Loucy (cell line): ENCODE measurements around the gene CHDH.

Experiments
- H2AFZ ChIP-seq: fragments of 200-600 bp; sonication (generic); 2 replicates; pipeline ENCODE4 v1.6.0; 2016; ENCODE audit warnings: antibody characterized with exemption, mild to moderate bottlenecking, low read length, moderate library complexity
- H3F3A ChIP-seq: fragments of 200-600 bp; 2 replicates; pipeline ENCODE4 v1.6.0; 2016; ENCODE audit warnings: antibody characterized with exemption, low read depth, mild to moderate bottlenecking
- H3K27me3 ChIP-seq: fragments of 200-600 bp; sonication (generic); 2 replicates; pipeline ENCODE4 v1.6.1; 2014; ENCODE audit warnings: low read length, mild to moderate bottlenecking; ENCODE audit not compliant: insufficient read depth, poor library complexity, severe bottlenecking
- H3K36me3 ChIP-seq: fragments of 200-600 bp; sonication (generic); 2 replicates; pipeline ENCODE4 v1.6.1; 2016; ENCODE audit warnings: low read length; ENCODE audit not compliant: insufficient read depth
- H3K4me1 ChIP-seq: fragments of 200-600 bp; sonication (generic); 2 replicates; pipeline ENCODE4 v1.5.1; 2014; ENCODE audit warnings: low read length, mild to moderate bottlenecking; ENCODE audit not compliant: insufficient read depth, poor library complexity, severe bottlenecking
- H3K4me2 ChIP-seq: fragments of 200-600 bp; sonication (generic); 2 replicates; pipeline ENCODE4 v1.6.0; 2014; ENCODE audit warnings: antibody characterized with exemption, low read length, low read depth, mild to moderate bottlenecking; ENCODE audit not compliant: poor library complexity, severe bottlenecking
- H3K4me3 ChIP-seq: fragments of 200-600 bp; sonication (generic); 2 replicates; pipeline ENCODE4 v1.5.1; 2014; ENCODE audit warnings: low read length, mild to moderate bottlenecking, mixed read lengths; ENCODE audit not compliant: poor library complexity, severe bottlenecking
- H3K79me2 ChIP-seq: fragments of 200-600 bp; sonication (generic); 2 replicates; pipeline ENCODE4 v1.6.1; 2014; ENCODE audit warnings: low read length; ENCODE audit not compliant: insufficient read depth
- H3K9ac ChIP-seq: fragments of 200-600 bp; sonication (generic); 2 replicates; pipeline ENCODE4 v1.6.0; 2014; ENCODE audit warnings: mild to moderate bottlenecking, low read depth, low read length, moderate library complexity; ENCODE audit not compliant: poor library complexity, severe bottlenecking
- H3K9me2 ChIP-seq: fragments of 200-600 bp; sonication (generic); replicated peaks from 2 replicates; pipeline ENCODE4 v1.6.1; 2016; ENCODE audit warnings: low read depth, low read length, mixed read lengths
- H3K9me3 ChIP-seq: fragments of 200-600 bp; sonication (generic); 2 replicates; pipeline ENCODE4 v1.6.1; 2014; ENCODE audit warnings: mild to moderate bottlenecking, antibody characterized with exemption, low read length, low read depth; ENCODE audit not compliant: insufficient read depth
- H4K20me1 ChIP-seq: fragments of 200-600 bp; sonication (generic); 2 replicates; pipeline ENCODE4 v1.6.0; 2014; ENCODE audit warnings: antibody characterized with exemption, low read length, mild to moderate bottlenecking; ENCODE audit not compliant: insufficient read depth, poor library complexity, severe bottlenecking
- EZH2phosphoT487 ChIP-seq: fragments of 200-600 bp; IDR thresholded peaks from 2 replicates; pipeline ENCODE4 v1.6.1; 2018; ENCODE audit warnings: antibody characterized with exemption, mild to moderate bottlenecking, moderate library complexity, borderline replicate concordance
- TF ChIP-seq, protein P1 (sequence below): fragments of 200-600 bp; sonication (generic); conservative IDR thresholded peaks from 2 replicates; pipeline ENCODE4 v1.5.1; 2014; ENCODE audit warnings: mild to moderate bottlenecking, antibody characterized with exemption, low read length

The CHDH gene

DNA sequence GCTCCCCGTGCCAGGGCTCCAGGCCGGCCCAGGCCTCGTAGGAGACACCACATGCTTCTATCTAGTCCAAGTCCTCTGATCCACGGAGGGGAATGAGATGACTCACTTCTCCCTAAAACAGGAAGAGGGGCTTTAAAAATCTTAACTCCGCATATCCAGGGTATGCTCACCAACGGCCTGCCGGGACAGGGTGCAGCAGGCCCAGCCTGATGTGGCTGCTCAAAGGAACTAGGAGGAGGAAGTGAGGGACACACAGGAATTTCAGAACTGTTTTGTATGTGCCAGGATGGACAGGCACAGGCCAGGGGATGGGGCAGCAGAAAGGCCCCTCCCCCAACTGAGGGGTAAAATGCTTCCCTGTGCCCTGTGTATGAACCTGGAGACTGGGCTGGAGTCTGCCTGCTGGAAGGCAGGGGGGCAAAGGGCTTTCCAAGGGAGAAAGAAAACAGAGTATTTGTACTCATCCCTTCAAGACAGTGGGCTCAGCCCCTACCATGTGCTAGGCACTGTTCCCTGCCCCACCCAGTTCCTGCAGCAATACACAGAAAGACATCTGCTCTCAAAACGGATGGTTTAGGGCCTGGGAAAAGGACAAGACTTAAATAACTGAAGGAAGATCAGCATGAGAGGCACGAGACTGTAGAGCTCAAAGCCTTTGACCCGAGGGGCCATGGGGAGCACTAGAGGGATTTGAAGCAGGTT lies 22.1 kb downstream of the CHDH start:
- Histone ChIP-seq H3K79me2 (no peaks in the 10 kb centered on the region), H3K36me3 (no peaks in the 10 kb centered on the region), H4K20me1 (no peaks in the 10 kb centered on the region), H3K9me2 (no peaks in the 10 kb centered on the region), H3K9ac (no peak overlapping the region), H2AFZ (no peak overlapping the region), H3K4me3 (no peak overlapping the region), H3K4me2 (no peak overlapping the region), H3K9me3 (no peaks in the 10 kb centered on the region), H3K4me1 (no peaks in the 10 kb centered on the region), H3F3A (no peaks in the 10 kb centered on the region), H3K27me3 (no peaks in the 10 kb centered on the region)
- TF ChIP-seq, protein P1, sequence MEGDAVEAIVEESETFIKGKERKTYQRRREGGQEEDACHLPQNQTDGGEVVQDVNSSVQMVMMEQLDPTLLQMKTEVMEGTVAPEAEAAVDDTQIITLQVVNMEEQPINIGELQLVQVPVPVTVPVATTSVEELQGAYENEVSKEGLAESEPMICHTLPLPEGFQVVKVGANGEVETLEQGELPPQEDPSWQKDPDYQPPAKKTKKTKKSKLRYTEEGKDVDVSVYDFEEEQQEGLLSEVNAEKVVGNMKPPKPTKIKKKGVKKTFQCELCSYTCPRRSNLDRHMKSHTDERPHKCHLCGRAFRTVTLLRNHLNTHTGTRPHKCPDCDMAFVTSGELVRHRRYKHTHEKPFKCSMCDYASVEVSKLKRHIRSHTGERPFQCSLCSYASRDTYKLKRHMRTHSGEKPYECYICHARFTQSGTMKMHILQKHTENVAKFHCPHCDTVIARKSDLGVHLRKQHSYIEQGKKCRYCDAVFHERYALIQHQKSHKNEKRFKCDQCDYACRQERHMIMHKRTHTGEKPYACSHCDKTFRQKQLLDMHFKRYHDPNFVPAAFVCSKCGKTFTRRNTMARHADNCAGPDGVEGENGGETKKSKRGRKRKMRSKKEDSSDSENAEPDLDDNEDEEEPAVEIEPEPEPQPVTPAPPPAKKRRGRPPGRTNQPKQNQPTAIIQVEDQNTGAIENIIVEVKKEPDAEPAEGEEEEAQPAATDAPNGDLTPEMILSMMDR = no peak
- no peak for TF ChIP-seq EZH2phosphoT487

DNA sequence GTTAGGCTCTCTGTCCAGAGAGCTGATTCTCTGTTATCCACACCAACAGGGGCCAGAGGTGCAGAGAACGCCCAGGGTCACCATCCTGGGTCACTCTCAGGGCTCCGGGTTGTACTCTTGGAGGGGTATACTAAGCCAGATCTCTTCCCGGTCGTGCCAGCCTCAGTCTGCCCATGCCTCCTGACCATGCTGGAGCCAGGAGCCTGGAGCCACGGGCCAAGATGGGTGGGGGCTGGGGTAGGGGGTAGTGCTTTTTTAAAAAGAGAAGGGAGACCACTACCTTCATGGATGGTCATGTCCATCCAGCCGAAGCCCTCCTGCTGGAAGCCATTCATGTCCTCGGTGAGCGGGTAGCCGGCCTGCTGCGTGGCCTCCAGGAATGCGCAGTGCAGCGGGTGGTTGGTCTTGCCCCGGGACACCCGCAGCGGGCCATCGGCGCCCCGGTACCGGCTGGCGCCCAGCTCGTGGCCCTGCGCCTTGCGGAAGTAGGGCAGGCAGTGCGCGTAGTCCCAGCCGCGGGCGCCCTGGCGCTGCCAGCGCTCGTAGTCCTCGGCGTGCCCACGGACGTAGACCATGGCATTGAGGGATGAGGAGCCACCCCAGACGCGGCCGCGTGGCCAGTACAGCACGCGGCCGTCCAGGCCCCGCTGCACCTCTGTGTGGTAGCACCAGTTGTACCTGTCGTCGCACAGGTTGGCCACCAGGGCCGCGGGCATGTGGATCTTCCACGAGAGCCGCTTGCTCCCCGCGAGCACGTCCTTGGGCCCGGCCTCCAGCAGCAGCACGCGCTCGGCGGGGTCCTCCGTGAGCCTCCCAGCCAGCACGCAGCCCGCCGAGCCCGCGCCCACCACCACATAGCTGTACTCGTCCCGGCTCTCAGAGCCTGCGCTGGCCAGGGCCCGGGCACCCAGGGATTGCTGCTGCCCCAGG lies 22.9 kb downstream of the CHDH start:
- Histone ChIP-seq H3K27me3 (no peaks in the 10 kb centered on the region), H4K20me1 (no peaks in the 10 kb centered on the region), H3K9me2 (no peaks in the 10 kb centered on the region), H3K9ac (no peak overlapping the region), H2AFZ (no peak overlapping the region), H3K4me1 (no peaks in the 10 kb centered on the region), H3F3A (no peaks in the 10 kb centered on the region), H3K36me3 (no peaks in the 10 kb centered on the region), H3K4me2 (no peak overlapping the region), H3K9me3 (no peaks in the 10 kb centered on the region), H3K4me3 (no peak overlapping the region), H3K79me2 (no peaks in the 10 kb centered on the region)
- no peak for TF ChIP-seq EZH2phosphoT487
- TF ChIP-seq, protein P1 = no peak

DNA sequence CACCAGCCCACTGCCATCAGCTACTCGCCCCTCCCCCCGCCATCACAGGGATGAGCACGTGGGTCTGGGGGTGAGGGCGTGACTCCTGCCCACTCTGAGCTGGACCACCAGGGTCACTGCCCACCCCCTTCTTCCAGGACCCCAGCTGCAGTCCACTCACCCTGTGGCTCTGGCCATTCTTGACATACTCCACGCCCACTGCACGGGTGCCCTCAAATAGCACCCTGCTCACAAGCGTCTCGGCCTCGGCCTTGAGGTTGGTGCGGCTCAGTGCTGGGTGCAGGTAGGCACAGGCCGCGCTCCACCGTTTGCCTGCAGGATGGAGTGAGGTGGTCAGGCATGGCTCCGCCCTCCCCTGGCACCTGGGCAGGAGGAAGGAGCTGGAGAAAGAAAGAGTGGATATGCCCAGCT lies 23.9 kb downstream of the CHDH start:
- Histone ChIP-seq H3K27me3 (no peaks in the 10 kb centered on the region), H3F3A (no peaks in the 10 kb centered on the region), H3K79me2 (no peaks in the 10 kb centered on the region), H3K4me1 (no peaks in the 10 kb centered on the region), H4K20me1 (no peaks in the 10 kb centered on the region), H3K4me3 (no peak overlapping the region), H3K9ac (no peak overlapping the region), H3K9me3 (no peaks in the 10 kb centered on the region), H2AFZ (no peak overlapping the region), H3K9me2 (no peaks in the 10 kb centered on the region), H3K36me3 (no peaks in the 10 kb centered on the region), H3K4me2 (no peak overlapping the region)
- TF ChIP-seq EZH2phosphoT487 = no peak
- TF ChIP-seq, protein P1 = no peak
